GM21619 (cell line): ENCODE measurements around the gene FKBP5.
"Not testable (repeated sequence)": the region's sequence is repeated elsewhere in the genome, so short reads cannot be mapped to it uniquely, and the experiment has no call there.

ENCODE experiments used
- ATAC-seq: cut with Tn5 transposase; IDR thresholded peaks from one replicate; pipeline ENCODE4 v1.9.1; 2021; ENCODE audit not compliant: unreplicated experiment

FKBP5 gene

DNA sequence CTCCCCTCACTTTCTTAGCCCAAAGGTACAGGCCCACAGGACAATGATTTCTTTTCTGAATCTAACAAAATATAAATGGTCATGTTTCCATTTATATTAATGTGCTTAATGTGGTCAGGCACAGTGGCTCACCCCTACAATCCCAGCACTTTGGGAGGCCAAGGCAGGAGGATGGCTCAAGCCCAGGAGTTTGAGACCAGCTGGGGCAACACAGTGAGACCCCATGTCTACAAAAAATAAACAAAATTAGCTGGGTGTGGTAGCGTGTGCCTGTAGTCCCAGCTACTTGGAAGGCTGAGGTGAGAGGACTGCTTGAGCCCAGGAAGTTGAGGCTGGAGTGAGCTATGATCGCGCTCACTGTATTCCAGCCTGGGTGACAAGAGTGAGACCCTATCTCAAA lies 98.8 kb downstream of the FKBP5 start:
- ATAC-seq, result no peak

DNA sequence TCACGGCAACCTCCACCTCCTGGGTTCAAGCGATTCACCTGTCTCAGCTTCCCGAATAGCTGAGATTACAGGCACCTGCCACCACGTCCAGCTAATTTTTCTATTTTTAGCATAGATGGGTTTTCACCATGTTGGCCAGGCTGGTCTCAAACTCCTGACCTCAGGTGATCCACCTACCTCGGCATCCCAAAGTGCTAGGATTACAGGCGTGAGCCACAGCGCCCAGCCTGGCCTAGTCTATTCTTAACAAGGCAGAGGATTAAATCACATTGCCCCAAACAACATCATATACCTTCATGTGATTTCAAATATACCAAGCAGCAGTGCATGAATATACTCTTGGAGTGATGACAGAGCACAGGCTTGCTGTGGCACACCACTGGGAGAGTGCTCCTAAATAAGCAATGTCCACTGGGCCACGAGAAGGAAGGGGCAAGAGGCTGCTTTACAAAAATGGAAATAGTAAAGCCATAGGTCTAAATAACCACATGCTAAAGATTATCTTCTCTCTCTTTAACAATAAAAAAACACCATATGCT lies 99.4 kb downstream of the FKBP5 start:
- no peak for ATAC-seq

DNA sequence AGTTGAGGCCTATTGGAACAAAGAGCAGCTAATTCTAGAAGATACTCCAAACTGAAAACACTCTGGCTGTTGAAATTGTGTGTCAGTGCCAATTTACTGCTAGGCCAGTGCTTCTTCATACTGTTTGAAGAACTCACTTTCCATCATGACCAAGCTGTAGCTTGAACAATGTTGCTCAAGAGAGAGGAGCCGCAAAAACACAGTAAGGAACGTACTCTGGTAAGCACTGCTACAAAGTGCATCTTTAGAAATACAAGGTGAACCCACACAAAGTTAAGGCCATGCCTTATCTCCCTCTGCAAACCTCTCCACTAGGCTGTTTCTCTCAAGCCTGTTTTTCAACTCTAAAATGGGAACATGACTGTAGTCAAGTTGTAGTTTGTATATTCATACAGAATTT lies 101.5 kb downstream of the FKBP5 start:
- ATAC-seq, result no peak

DNA sequence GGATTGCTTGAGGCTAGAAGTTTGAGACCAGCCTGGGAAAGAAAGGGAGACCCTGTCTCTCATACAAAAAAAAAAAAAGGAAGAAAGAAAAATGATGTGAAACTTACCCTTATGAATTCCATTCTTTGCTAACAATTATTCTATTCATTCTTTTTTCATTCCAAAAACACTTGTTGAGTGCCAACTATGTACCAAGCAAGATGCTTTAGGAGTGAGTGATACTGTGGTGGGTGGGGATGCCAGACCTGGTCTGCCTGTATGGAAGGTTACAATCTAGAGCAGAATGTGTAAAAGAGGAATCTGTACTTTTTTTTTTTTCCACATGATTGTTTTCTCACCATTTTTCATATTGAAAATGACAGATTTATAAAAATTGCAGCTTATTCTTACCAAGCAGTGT lies 102.2 kb downstream of the FKBP5 start:
- no peak for ATAC-seq

DNA sequence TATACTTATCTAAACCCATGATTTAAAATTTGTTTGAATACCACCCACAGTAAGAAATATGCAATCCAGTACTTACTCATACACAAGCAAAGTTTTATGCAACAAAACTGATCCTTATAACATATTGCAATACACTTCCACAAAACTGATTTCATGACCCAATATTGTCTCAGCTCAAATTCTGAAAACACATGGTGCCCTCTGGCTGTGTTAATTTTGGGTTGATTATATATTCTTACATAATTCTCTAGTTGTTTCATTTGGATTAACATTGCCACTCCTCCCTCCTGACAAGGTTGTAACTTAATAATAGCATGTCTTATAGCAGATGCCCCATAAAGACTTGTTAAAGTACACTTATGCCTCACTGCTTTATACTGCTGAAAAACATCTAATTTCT lies 103.1 kb downstream of the FKBP5 start:
- ATAC-seq, result no peak

DNA sequence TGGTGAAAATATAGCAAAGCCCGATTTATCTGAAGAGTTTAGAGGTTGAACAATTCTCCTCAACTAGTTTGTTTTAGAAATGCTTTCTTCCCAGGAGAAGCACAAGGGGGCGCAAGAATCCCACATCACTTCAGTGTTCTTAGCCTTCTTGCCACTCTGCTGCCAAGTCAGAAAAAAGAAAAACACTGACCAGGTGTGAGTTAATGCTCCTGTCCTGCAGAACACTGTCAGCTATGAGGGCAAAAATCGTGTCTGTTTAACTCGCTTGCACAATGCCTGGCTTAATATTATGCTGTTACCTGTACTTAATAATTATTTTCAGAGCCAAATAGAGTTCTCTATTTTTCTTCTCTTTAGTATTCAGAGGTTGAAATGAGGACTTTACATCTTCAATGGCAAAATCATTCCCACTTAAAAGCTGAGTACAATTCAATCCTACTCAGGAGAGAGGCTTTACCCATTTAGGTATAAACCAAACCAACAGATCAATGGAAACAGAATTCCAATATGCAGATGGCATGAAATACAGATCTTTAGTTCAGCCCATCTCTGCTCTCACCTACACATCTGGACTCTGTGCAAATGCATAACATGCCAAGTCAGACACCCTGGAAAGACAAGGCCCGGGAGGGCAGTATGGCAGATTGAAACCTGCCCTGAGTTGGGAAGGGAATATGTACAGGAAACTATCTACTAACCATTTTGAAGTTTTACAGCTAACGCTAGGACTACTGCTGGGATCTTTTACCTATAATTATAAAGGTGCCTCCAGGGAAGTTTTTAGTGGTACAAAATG lies 104.6 kb downstream of the FKBP5 start:
- no peak for ATAC-seq

DNA sequence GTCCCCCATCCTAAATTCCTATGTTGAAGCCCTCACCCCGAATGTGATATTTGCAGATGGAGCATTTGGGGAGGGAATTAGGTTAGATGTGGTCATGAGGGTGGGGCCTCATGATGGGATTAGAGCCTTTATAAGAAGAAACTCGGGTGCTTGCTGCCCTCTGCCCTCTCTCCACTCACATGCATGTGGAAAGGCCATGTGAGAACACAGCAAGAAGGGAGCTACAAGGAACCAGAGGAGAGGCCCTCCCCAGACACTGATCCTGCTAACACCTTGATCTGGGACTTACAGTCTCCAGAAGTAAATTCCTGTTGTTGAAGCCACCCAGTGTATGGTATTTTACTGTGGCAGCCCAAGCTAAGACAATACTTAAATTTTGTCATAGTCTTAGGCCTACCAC lies 106.4 kb downstream of the FKBP5 start:
- ATAC-seq, result no peak

DNA sequence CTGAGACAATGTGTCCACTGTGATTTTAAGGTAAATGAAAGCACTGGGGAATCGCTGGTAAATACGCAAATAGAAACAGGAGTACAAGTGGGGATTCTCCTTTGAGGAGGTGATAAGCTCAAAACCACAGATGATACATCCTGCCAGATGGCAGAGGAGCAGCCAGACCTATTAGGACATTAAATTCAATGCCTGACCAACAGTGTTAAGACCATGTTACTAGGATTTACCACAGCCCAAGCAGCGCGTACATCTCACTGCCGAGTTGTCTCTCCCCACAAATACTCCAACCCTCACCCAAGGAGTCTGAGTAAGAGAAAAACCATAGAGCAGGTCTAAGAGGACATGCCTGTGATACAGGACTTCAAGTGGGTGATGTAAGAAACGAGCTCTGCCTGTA lies 107.1 kb downstream of the FKBP5 start:
- no peak for ATAC-seq

DNA sequence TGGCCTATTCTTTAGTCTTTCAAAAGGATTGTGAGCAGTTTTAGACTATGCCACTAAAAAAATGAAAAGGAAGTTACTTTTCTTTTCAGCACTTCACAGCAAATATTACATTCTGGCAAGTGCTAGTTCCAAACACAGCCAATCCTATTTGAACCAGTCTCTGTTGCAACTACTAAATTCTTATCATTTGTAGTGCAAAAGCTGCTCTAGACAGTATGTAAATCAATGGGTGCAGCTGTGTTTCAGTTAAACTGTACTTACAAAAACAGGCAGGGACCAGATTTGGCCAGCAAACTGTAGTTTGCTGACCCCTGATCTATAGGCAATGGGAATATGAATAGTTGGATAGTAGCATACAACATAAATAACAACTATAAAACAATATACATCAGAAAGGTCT lies 107.9 kb downstream of the FKBP5 start:
- no peak for ATAC-seq

DNA sequence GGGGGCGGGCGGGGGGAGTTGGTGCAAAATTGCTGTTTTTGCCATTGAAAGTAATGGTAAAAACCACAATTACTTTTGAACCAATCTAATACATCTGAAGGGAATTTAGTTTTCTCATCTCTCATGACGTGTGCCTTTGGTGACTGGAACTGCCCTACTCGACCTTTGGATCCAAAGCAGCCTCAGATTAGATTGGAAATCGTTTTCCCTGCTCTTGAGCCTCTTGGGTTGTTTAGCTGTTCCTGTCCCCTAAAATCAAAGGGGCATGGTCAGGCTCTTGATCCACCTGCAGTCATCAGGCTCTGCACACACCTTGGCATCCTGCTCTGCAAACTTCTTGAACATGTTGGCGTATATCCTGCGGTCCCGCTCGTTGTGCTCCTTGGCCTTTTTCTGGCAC lies 112.0 kb downstream of the FKBP5 start:
- no peak for ATAC-seq

DNA sequence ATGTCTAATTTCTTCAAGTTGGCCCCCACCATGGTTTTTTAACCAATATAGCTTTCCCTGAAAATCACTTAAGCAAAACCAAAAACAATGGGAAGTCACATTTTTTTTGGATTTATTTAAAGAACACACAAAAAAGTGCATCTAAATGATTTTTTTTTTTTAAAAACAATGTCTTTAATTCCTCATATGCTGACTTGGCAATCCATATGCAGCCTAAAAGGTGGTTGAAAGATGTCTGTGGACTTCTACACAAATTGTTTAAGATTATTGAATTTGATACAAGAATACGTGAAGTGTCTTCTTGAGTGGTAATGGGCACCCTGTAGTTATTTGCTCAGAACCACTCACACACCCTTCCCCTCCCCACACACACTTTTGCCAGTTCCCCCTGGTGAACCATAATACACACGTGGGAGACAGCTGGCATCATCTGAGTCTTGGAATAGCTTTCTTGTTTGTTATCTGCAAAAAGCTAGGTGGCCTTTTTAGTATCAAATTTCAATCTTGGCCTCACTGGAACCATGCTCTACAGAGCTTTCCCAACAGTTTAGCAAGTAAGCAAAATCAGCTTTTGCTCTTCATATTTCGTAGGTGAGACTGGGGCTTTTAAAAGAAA lies 115.1 kb downstream of the FKBP5 start:
- ATAC-seq, result no peak

DNA sequence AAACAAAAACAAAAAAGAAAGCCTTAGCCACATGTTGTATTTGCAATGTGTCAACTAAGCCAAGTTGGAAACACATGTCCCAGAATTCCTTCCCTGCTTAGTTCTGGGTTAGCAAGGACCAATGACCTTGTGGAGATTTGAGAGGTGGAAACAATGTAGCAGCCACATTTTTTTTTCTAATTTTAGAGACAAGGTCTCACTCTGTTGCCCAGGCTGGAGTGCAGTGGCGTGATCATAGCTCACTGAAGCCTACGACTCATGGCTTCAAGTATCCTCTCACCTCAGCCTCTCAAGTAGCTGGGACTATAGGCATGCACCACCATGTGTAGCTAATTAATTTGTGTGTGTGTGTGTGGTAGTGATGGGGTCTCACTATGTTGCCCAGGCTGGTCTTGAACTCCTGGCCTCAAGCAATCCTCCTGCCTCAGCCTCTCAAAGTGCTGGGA lies 117.8 kb downstream of the FKBP5 start:
- ATAC-seq, result not testable (repeated sequence)

DNA sequence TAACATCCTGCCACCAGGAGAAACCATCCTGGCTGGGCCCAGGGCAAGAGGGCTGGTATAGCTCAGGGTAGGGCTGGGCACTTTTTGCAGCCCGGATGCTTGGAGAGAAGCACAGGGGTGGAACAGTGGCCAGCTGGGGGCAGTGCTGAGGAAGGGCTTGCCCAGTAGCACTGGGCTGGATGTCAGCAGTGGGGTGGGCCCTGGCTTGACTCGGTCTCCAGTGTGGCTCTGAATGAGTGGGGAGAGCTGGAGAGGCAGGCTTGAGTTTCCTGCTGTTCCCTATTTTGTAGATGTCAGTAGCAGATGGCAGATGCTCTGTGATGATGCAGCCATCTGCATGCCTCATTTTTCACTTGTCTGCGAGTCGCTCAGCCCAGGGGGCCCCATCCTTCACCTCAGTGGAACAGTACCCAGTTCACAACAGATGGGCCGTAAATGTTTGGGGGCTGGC lies 119.7 kb downstream of the FKBP5 start:
- no peak for ATAC-seq

DNA sequence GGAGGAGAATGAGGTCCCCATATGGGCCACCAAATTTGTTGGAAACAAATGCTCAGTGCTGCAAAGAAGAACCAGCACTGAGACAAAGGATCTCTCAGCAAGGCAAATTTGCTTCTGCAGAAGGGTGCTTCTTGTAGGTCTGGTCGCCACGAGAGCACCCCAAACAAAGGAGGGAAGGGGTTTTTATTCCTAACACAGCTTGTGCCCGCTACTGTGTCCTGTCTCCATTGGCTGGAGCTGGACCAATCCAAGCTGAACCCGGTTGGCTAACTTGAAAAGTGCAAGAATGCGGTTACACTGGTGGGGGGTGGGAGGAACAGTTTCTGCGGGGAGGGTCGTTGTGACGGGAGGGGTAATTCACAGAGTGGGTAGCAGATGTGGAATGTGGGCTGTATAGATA lies 121.9 kb downstream of the FKBP5 start:
- ATAC-seq, result no peak

DNA sequence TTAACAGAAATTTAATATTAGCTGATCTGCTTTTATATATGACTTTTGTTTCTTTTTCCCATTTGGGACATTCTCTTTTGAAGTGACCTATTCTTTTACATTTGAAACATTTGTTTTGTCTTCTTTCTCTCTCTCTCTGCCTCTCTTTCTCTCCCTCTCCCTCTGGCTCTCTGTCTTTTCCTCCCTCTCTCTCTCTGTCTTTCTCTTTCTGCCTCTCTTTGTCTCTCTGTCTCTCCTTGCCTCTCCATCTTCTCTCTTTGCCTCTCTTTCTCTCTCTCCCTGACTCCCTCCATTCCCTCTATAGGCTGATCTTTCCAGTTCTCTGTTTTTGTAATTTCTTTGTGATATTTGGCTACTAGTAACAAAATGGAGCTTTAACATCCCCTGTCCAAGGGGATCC lies 124.0 kb downstream of the FKBP5 start:
- no peak for ATAC-seq

DNA sequence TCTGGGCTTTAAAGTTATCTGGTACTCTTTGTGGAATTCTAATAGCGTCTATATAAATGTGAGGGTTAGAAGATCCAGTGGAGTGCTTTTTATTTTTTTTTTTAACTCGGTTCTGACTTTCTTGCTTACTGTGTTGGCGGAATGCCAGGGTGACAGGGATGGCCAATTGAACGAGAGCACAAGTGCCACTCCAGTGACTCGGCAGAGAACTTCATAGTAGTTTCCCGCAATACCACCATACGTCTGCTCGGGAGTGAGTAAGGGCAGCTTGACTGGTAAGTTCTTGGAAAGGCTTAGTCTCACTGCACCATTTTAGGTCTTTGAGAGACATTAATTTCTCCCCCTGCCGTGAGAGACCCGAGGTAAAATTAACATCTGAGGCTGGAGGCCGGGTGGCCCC lies 126.7 kb downstream of the FKBP5 start:
- ATAC-seq, result no peak

DNA sequence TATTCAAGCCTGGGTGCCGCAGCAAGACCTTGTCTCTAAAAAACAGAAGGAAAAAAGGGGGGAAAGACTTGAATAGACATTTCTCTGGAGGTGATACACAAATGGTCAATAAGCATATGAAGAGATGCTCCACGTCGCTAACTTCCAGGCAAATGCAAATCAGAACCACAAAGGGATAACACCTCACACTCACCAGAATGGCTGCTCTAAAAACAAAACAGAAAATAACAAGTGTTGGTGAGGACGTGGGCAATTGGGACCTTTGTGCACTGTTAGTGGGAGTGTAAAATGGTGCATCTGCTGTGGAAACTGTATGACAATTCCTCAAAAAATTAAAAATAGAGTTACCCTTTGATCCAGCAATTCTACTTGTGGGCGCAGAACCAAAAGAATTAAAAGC lies 127.6 kb downstream of the FKBP5 start:
- ATAC-seq, result no peak

DNA sequence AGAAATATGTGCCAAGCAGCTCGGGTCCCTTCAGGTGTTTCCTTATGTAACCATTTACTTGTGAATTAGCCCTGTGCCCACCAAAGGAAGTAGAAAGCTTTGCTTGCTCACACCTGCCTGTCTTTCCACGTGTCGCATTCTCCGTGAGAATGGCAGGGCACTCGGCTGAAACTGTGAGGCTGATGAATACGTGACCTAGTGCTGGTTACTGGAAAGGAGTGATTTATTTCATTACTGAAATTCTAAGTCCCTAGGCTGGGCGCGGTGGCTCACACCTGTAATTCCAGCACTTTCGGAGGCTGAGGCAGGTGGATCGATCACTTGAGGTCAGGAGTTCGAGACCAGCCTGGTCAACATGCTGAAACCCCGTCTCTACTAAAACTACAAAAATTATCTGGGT lies 130.1 kb downstream of the FKBP5 start:
- ATAC-seq, result no peak

DNA sequence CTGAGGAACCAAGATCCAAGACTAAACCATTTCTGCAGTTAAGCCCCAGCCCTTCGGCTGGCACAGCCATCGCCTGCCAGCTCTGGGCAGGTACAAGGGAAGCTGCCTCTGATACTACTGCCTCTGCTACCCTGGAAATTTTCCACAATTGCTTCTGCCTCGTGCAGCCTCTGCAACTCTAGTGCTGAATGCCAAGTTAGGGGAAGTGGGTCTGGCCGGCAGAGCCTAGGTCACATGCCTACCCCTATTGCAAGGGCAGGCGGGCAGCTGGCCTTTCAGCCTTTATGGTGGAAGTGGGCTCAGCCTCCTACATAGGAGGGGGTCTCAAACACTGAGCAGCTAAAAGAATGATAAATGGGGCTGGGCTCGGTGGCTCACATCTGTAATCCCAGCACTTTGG lies 131.5 kb downstream of the FKBP5 start:
- ATAC-seq, result no peak

DNA sequence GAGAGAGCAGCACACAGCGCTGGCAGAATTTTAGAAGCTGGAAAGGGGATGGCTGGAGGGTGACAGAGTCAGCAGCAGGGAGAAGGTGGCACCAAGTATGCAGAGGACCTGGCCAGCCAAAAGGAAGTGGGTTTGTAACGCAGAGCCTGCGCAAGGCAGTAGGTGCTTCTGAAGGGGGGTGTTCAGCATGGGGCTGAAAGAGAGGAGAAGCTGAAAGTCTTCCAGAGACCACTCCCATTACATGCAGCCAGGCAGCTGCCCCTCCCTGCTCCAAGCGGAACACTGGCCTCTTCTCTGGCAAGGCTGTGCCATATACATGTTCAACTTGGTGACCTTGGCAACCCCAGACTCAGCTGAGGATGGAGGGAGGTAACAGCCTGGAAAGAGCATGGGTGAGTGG lies 133.9 kb downstream of the FKBP5 start:
- no peak for ATAC-seq

DNA sequence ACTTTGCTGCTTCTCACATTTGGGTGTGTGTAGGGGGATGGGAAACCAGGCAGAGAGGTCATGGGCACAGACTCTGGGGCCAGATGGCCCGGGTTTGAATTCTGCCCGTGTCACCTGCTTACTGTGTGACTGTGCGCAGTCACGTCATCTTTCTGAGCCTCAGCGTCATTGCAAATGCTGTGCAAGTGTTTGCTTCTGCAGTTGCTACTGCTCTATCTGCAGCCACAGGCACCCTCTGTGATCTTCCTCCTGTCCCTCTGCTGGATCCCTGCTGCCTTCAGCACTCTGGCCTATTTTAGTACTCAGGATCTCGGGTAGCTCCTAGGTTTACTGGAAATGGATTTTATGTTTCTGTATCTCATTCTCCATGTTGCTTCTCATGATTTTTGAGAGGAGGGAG lies 135.4 kb downstream of the FKBP5 start:
- no peak for ATAC-seq

DNA sequence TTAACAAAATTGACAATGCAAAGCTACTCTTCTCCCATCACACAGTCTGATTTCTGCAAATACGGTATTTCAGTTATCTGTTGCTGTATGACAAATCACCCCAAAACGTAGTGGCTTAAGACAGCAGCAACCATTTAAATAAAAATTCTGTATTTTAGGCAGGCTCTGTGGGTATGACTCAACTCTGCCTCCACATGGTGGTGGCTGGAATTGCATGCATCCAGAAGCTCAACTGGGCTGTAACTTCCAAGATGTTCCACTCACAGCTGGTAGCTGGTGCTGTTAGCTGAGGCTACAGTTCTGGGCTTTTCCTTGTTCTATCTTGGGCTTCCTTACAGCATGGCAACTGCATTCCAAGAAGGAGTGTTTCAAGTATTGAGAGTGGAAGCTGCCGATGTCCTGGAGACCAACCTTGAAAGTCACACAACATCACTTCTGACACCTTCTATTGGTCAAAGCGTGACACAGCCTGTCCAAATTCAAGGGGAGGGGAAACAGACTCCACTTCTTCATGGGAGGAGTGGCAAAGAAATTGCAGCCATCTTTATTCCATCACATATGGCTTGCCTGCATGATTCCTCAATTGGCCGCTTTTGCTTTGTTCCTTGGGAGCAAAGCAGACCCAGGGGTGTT lies 136.3 kb downstream of the FKBP5 start:
- no peak for ATAC-seq
